ENCODE data around the gene MZT2B.
A peak's percentile ranks its signal among the peaks of the same experiment; 100 is the strongest.
"Not testable (repeated sequence)": the region's sequence is repeated elsewhere in the genome, so short reads cannot be mapped to it uniquely, and the experiment has no call there.

MZT2B gene

GRCh38 chr2:130150181-130151144 lies 31.6 kb upstream of the MZT2B start:
- DNase-seq (ENCODE audit: low spot score), result no peak
- TF ChIP-seq CTCF (IDR thresholded peaks at IDR 0.05; ENCODE audit: extremely low read depth, missing control alignments), result no peak

DNA sequence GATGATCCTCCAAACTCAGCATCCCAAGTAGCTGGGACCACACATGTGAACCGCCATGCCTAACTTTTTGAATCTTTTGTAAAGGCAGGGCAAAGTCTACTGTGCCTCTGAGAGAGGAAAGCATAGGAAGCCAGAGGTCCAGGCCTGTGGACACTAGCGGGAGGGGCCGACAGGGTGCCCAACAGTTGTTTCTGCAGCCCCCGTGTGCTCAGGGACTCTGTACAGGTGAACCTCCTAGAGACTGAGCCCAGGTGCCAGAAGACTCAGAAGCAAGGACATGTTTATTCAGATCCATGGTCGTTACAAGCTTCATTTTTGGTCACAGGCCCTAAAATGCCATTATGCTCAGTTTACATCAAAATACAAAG lies 30.9 kb upstream of the MZT2B start:
- not testable (repeated sequence) for DNase-seq (ENCODE audit: low spot score)

DNA sequence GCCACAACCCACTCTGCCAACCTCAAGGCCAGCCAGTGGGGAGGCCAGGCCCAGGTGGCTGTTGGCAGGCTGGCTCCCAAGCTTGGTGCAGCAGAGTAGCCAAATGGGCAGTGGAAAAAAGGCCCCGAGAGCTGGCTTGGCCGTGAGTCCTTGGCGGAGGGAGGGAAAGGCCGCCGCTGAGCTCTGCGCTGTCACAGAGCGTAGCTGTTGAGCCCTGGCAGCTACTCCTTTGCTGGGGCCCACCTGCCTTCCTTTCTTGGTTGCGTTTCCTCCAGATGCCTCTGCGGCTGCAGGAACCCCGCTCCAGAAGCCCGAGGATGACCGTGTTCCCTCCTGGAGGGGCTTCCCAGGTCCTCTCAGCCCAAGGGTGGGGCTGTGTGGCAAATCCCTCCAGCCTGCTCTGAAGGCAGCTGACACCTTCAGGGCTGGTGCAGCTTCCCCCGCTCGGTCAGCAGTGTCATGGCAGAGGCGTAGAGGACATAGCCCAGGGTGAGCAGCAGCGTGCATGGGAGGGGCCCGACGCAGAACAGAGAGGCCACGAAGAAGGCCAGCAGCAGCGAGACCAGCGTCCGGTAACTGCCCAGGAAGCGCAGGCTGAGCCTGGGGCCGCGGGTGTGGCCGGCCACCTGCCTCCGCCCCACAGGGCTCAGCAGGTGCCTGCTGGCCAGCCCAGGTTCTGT lies 29.8 kb upstream of the MZT2B start:
- not testable (repeated sequence) for DNase-seq (ENCODE audit: low spot score)

DNA sequence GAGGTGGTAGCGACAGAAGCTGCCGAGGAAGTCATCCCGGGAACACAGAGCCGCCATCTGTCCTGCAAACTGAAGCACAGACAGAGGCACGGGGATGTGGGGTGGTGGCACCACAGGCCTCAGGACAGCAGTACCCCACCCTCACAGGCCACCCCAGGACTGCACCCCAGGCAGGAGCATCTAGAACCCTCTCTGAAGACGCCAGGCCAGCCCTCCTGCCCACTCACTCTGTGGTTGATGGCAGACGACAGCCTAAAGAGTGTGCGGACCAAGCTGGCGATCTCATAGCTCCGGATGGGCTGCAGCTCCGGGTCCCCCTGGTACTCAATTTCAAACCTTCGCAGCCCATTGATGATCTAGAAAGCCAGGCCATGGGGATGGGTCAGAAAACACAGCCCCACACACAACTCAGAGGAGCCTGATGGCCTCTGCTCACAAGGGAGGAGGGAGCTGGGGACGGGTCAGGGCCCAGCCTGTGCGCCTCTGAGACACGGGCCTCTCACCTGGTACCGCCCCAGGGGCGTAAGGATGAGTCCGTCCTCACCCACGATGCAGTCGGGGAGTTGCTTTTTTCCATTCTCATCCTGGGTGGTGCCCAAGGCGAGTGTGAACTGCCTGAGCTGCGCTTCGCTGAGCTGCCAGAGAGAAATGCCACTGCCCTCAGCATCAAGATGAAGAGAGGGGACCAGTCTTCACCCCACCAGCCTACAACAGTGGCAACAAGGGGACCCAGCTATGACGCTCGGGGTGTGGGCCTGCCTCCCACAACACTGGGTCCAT lies 29.1 kb upstream of the MZT2B start:
- no peak for DNase-seq (ENCODE audit: low spot score)
- no peak for TF ChIP-seq CTCF (IDR thresholded peaks at IDR 0.05; ENCODE audit: extremely low read depth, missing control alignments)

GRCh38 chr2:130153721-130154422 lies 28.2 kb upstream of the MZT2B start:
- not testable (repeated sequence) for DNase-seq (ENCODE audit: low spot score)

DNA sequence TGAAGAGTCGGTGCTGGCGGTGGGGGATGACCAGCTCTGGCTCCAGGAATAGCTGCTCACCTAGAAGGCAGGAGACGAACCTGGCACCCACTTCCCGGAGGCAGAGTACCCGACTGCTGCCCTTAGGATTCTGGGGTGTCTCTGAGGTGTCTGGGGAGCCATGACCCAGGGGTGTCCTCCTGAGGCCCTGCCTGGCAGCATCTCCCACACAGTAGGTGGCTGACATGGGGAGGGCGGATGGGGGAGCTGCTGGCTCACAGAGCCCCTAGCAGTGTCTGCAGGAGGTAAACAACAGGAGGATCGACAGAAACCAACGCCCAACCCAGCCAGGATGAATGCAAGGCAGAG lies 27.7 kb upstream of the MZT2B start:
- DNase-seq (ENCODE audit: low spot score), result not testable (repeated sequence)

DNA sequence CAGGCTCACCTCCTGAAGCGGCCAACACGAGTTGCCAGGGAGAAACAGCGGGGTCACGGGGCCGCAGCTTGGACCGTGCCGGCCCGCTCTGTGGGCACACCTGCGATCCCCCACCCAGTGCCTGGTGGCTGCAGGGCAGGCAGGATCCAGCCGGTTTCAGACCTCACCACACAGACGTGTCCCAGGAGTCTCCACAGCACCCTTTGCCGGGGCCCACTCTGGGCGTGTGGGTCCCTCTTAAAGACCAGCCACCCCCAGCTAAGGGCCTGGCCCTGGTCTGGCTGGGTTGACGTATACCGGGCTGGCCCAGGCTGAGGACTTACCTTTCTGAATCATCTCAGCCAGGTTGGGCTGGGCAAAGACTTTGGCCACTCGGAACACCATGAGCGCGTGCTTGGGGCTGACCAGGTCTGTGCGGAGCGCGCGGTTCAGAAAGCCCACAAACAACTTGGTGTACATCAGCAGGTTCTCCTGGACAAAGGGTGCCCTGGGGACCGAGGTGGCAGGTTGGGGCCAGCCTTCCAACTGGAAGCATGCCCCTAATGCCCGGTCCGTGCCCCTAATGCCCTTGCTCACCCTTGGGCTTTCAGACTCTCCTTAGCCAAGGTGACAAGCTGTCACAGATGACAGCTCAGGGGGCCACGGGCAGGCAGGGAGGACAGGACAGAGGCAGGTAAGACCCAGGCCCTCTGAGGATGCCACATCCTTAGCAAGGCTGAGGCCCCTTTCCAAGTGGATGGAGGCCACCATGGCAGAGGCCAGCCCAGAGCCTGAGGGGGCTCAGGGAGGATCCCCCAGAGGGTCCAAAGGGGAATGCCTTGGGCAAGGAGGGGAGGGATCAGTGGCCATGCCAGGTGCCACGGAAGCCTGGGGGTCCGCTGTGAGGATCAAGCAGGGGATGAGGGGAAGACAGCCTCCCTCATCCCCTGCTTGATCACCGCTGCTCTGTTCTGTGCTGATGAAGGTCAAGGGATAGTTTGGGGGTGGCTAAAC lies 27.0 kb upstream of the MZT2B start:
- DNase-seq (ENCODE audit: low spot score), result no peak
- no peak for TF ChIP-seq CTCF (IDR thresholded peaks at IDR 0.05; ENCODE audit: extremely low read depth, missing control alignments)

DNA sequence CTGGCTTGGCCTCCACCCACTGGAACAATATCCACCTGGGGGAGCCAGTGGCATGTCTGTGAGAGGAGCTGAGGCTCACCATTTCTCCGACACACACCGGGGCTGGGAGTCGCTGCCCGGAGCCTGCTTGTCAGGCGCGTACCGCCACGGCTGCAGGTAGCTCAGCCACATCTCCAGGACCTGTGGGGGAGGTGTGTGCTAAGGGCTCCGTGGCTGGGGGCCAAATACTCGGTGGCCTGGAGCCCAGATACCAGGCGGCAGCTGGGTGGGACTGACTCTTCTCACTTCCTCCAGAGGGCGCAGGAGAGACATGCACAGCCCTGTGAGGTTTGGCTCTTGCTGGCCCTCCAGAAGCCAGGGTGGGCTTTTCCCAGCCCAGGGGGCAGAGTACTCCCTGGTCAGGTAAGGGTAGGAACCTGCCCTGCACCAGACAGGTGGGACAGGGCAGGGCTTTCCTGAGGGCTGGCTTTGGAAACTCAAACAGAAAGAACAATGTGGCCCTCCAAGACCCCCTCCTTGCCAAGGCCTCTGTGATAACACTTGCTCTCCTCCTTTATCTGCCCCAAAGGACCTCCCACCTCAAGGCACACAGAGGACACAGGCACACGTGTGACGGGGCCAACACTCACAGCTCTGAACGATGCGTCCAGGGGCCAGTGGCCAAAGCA lies 26.0 kb upstream of the MZT2B start:
- DNase-seq (ENCODE audit: low spot score), result peak; percentile 44
- peak; percentile 53 for TF ChIP-seq CTCF (IDR thresholded peaks at IDR 0.05; ENCODE audit: extremely low read depth, missing control alignments)

All from GM20000 (cell line).